H1 (cell line): ENCODE results near the gene MACROD2.

Source experiments
- RAD21 ChIP-seq, 2 experiments: IDR thresholded peaks in 1 of 2; conservative IDR thresholded peaks in 1 of 2; 2 replicates each; pipeline ENCODE4 v1.6.1; 2011; ENCODE audit warnings: low read depth in 2 of 2, low read length in 2 of 2, improper control_type of control experiment in 1 of 2, inconsistent platforms in 1 of 2, mild to moderate bottlenecking in 1 of 2, moderate library complexity in 1 of 2
- ZNF274 ChIP-seq: IDR thresholded peaks from 2 replicates; pipeline ENCODE4 v1.7.0; 2012; ENCODE audit warnings: low read length, borderline replicate concordance; ENCODE audit errors: extremely low read depth

DNA sequence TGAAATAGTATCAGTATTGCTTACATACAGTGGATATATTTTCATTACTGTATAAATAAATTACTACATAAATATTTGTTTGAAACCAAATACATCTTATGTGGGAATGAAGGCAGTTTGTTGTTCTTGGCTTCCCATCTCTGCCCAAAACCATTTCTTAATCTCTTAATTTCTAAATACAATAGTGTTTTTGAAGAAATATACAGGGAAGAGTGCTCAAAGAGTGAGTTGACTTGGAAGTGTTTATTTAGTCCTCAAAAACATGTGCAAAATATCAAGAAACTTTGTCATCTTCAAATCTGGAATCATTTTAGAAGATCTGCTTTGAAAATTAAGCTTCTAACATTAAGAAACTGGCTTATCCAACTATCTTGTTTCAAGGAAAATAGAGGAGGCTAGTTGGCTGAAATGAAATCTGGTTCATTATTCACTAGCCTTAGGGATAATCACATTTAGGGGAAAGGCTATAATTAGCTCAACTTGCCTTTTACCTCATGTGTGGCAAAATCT, 601.9 kb downstream of the MACROD2 start:
- no peak for TF ChIP-seq RAD21 (IDR thresholded peaks at IDR 0.05 in 1 of 2, conservative IDR thresholded peaks at IDR 0.05 in 1 of 2; ENCODE audit: low read depth in 2 of 2, low read length in 2 of 2)
- no peak for TF ChIP-seq ZNF274
